ENCODE results near the gene CNIH1. TPM values are rescaled to one million over a fixed set of nuclear protein-coding genes. Genes with fewer than 3 reads are reported as not detected.

The CNIH1 gene
- total RNA-seq, 1 donor from 2014 or later = 205 TPM

GRCh38 chr14:54478636-54479215, 37.6 kb upstream of the CNIH1 start:
- peaks cover 13% of the 10 kb centered on the region for H3K36me3 ChIP-seq
- H3K9me3 ChIP-seq (ENCODE audit: low read depth) = no peaks in the 10 kb centered on the region
- Mint-ChIP-seq H3K27ac (no peak overlapping the region), H3K36me3 (peaks cover 6% of the 10 kb centered on the region), H3K4me1 (no peaks in the 10 kb centered on the region), H3K4me3 (no peak overlapping the region), H3K9me3 (no peaks in the 10 kb centered on the region), H3K27me3 (ENCODE audit: insufficient read depth, low read depth) (no peaks in the 10 kb centered on the region)
- H3K9ac ChIP-seq = no peak overlapping the region
- peak overlapping the region; percentile 31 for H3K27ac ChIP-seq
- TF ChIP-seq CTCF (IDR thresholded peaks at IDR 0.05) (no peak), EZH2 (IDR thresholded peaks at IDR 0.05) (no peak), EZH2phosphoT487 (IDR thresholded peaks at IDR 0.05) (no peak)
- peaks cover 23% of the 10 kb centered on the region for H3K79me2 ChIP-seq (ENCODE audit: low read depth)
- H3K4me1 ChIP-seq = peaks cover 7% of the 10 kb centered on the region
- H3K4me2 ChIP-seq = no peak overlapping the region
- H3K4me3 ChIP-seq = no peak overlapping the region
- H3F3A ChIP-seq (ENCODE audit: low read depth) = peaks cover 16% of the 10 kb centered on the region
- DNase-seq (ENCODE audit: low spot score) = no peak
- peaks cover 17% of the 10 kb centered on the region for H4K20me1 ChIP-seq (ENCODE audit: low read depth)
- no peak overlapping the region for H2AFZ ChIP-seq (replicated peaks)
- no peaks in the 10 kb centered on the region for H3K27me3 ChIP-seq

- Histone ChIP-seq H3K9ac (no peak overlapping the region), H2AFZ (replicated peaks) (no peak overlapping the region), H3K4me2 (no peak overlapping the region), H3K36me3 (peaks cover 4% of the 10 kb centered on the region), H3K4me3 (no peak overlapping the region), H3K79me2 (ENCODE audit: low read depth) (no peaks in the 10 kb centered on the region), H3K27ac (no peak overlapping the region), H3K9me3 (ENCODE audit: low read depth) (no peaks in the 10 kb centered on the region), H3K27me3 (no peaks in the 10 kb centered on the region), H4K20me1 (ENCODE audit: low read depth) (peaks cover 10% of the 10 kb centered on the region), H3K4me1 (peaks cover 26% of the 10 kb centered on the region), H3F3A (ENCODE audit: low read depth) (peaks cover 38% of the 10 kb centered on the region)
- H3K4me1 Mint-ChIP-seq = peaks cover 12% of the 10 kb centered on the region
- H3K27me3 Mint-ChIP-seq (ENCODE audit: insufficient read depth, low read depth) = no peaks in the 10 kb centered on the region
- no peak overlapping the region for H3K27ac Mint-ChIP-seq
- H3K36me3 Mint-ChIP-seq = peaks cover 6% of the 10 kb centered on the region
- TF ChIP-seq EZH2 (IDR thresholded peaks at IDR 0.05) (no peak), CTCF (IDR thresholded peaks at IDR 0.05) (no peak), EZH2phosphoT487 (IDR thresholded peaks at IDR 0.05) (no peak)
- H3K9me3 Mint-ChIP-seq = no peaks in the 10 kb centered on the region
- no peak overlapping the region for H3K4me3 Mint-ChIP-seq
- DNase-seq (ENCODE audit: low spot score) = no peak
These were observed 34.7 kb upstream of the CNIH1 start for GRCh38 chr14:54475911-54476310.

GRCh38 chr14:54475187-54475899, 34.2 kb upstream of the CNIH1 start:
- Mint-ChIP-seq H3K27ac (no peak overlapping the region), H3K36me3 (peaks cover 9% of the 10 kb centered on the region), H3K27me3 (ENCODE audit: insufficient read depth, low read depth) (no peaks in the 10 kb centered on the region), H3K4me3 (no peak overlapping the region), H3K9me3 (no peaks in the 10 kb centered on the region), H3K4me1 (peaks cover 12% of the 10 kb centered on the region)
- Histone ChIP-seq H3K9ac (no peak overlapping the region), H2AFZ (replicated peaks) (no peak overlapping the region), H3F3A (ENCODE audit: low read depth) (peaks cover 38% of the 10 kb centered on the region), H3K4me2 (no peak overlapping the region), H3K36me3 (peaks cover 4% of the 10 kb centered on the region), H4K20me1 (ENCODE audit: low read depth) (peaks cover 10% of the 10 kb centered on the region), H3K4me1 (peaks cover 26% of the 10 kb centered on the region), H3K27me3 (no peaks in the 10 kb centered on the region), H3K79me2 (ENCODE audit: low read depth) (no peaks in the 10 kb centered on the region), H3K27ac (no peak overlapping the region), H3K4me3 (no peak overlapping the region), H3K9me3 (ENCODE audit: low read depth) (no peaks in the 10 kb centered on the region)
- DNase-seq (ENCODE audit: low spot score) = no peak
- no peak for TF ChIP-seq EZH2phosphoT487 (IDR thresholded peaks at IDR 0.05)
- no peak for TF ChIP-seq CTCF (IDR thresholded peaks at IDR 0.05)
- no peak for TF ChIP-seq EZH2 (IDR thresholded peaks at IDR 0.05)
